ENCODE data around the gene TOMM40L. TPM values are rescaled to one million over a fixed set of nuclear protein-coding genes. Genes with fewer than 3 reads are reported as not detected.
A peak's percentile ranks its signal among the peaks of the same experiment; 100 is the strongest.

The TOMM40L gene
- total RNA-seq, 1 donor from 2014 or later, result 11.6 TPM

GRCh38 chr1:161228032-161228431 lies 2.2 kb downstream of the TOMM40L start:
- Histone ChIP-seq H3K9me3 (no peaks in the 10 kb centered on the region), H3K36me3 (peaks cover 22% of the 10 kb centered on the region), H3K27me3 (no peaks in the 10 kb centered on the region), H3K4me3 (no peak overlapping the region), H3K4me1 (peaks cover 21% of the 10 kb centered on the region), H3K27ac (peak overlapping the region; percentile 37)
- DNase-seq, result no peak
- TF ChIP-seq, protein P1, sequence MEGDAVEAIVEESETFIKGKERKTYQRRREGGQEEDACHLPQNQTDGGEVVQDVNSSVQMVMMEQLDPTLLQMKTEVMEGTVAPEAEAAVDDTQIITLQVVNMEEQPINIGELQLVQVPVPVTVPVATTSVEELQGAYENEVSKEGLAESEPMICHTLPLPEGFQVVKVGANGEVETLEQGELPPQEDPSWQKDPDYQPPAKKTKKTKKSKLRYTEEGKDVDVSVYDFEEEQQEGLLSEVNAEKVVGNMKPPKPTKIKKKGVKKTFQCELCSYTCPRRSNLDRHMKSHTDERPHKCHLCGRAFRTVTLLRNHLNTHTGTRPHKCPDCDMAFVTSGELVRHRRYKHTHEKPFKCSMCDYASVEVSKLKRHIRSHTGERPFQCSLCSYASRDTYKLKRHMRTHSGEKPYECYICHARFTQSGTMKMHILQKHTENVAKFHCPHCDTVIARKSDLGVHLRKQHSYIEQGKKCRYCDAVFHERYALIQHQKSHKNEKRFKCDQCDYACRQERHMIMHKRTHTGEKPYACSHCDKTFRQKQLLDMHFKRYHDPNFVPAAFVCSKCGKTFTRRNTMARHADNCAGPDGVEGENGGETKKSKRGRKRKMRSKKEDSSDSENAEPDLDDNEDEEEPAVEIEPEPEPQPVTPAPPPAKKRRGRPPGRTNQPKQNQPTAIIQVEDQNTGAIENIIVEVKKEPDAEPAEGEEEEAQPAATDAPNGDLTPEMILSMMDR (IDR thresholded peaks at IDR 0.05), result no peak
- intact Hi-C loops (cut with DNase I), result loop anchor here (10.0 kb wide), 1 partner anchor 157 kb away; no protein-coding TSS in a partner anchor
- no peak for ATAC-seq

DNA sequence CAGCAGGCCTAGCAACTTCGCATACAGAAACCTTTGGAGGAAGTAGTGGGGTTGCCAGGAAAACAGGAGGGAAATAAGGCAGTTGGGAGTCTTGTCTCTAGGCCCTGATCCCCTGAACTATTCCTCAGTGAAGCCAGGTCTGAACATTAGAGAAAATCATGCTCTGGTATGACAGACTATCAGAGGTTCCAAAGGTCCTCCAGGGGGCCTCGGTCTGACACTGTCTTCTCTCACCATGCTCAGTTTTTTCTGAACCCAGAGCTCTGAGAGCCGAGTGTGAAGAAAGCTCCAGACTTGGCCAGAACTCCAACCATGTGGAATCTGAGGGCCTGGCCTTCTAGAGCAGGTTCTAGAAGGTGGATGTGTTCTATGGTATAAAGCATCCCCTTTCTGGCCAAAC lies 4.0 kb downstream of the TOMM40L start:
- no peak for DNase-seq

DNA sequence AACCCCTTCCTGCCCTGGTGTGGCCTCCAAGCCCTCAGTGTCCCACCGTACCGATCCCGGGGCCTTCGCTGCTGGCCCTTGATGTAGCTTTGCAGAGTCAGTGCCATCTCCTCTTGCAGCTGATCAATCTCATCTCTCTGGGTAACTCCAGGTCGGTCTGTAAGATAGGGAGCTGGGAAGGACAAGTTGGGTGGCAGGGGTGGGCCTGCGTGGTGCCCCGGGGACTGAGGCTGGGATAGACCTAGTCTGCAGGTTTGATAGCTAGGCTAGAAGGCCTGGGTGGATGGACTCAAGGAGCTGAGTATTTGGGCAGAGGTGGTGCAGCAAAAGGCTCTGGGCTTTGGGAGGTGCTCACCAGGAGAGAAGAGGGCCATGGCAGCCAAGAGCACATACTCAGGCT lies 4.9 kb downstream of the TOMM40L start:
- Histone ChIP-seq H3K27me3 (no peaks in the 10 kb centered on the region), H3K9me3 (no peaks in the 10 kb centered on the region), H3K27ac (no peak overlapping the region), H3K36me3 (peaks cover 22% of the 10 kb centered on the region), H3K4me1 (peaks cover 14% of the 10 kb centered on the region), H3K4me3 (no peak overlapping the region)
- TF ChIP-seq, protein P1 (IDR thresholded peaks at IDR 0.05), result no peak
- no peak for DNase-seq
- intact Hi-C loops (cut with DNase I), result no loop called here
- no peak for ATAC-seq

More for the DNA sequence above, 4.0 kb downstream of the TOMM40L start:
- Histone ChIP-seq H3K4me3 (no peak overlapping the region), H3K9me3 (no peaks in the 10 kb centered on the region), H3K36me3 (peaks cover 22% of the 10 kb centered on the region), H3K27ac (no peak overlapping the region), H3K4me1 (peaks cover 20% of the 10 kb centered on the region), H3K27me3 (no peaks in the 10 kb centered on the region)
- TF ChIP-seq, protein P1 (IDR thresholded peaks at IDR 0.05), result no peak
- intact Hi-C loops (cut with DNase I), result loop anchor here (10.0 kb wide), 1 partner anchor 155 kb away; no protein-coding TSS in a partner anchor
- ATAC-seq, result no peak

DNA sequence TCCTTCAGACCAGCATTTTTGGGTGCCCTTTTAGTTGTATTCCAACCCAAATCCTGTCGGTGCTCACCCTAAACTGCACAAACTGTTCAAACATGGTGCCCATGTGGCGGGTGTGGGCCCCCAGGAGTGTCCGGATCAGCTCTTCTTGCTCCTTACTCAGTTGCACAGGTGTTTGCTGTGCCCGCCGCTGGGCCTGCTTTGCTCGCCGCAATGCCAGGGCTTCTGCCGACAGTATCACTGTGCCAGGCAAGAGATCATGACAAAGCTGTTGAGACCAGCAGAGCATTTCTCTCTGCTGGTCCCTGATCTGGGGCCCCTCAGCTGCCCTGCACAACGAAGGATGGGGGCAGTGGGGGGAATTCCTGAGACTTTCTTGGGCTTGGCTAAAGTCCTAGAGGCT lies 7.2 kb downstream of the TOMM40L start:
- H3K9me3 ChIP-seq, result no peaks in the 10 kb centered on the region
- no peak for ATAC-seq
- no peaks in the 10 kb centered on the region for H3K27me3 ChIP-seq
- DNase-seq, result no peak
- no peak overlapping the region for H3K4me3 ChIP-seq
- intact Hi-C loops (cut with DNase I), result no loop called here
- H3K36me3 ChIP-seq, result peaks cover 19% of the 10 kb centered on the region
- no peak overlapping the region for H3K27ac ChIP-seq
- H3K4me1 ChIP-seq, result no peaks in the 10 kb centered on the region
- TF ChIP-seq, protein P1 (IDR thresholded peaks at IDR 0.05), result no peak

DNA sequence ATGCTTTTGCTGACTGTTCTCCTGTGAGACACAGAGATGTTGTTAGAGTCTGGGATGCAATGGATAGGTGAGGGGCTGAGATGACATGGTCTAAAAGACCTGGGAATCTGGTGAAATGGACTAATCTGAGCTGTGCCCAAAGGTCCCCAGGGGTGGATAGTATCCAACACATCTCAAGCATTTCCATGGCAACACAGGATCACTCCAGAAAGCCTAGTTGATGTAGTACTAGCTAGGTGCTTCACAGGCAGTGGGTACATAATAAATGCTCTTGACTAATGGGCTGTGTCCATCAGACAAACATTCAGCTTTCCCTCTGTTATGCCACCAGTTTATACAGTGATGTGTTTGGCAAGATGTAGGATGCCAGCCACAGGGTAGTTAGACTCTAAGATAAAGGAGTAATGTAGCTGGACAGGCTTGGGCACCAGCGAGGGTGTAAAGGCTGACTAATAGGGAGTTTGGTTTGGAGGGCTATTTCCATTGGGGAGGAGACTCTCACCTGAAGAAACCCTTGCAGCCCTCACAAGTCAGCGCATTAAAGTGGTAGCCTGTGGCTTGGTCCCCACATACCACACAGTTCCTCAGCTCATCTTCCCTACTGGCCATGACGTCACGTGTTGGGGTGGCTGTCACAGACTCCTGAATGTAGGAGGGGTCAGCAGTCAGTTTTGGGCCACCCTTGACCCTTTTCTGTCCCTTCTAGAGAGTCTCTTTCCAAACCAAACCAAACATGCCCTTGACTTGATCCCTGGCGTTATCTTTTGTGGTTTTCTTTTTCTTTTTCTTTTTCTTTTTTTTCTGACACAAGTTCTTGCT lies 10.3 kb downstream of the TOMM40L start:
- intact Hi-C loops (cut with DNase I), result no loop called here
- H3K9me3 ChIP-seq, result no peaks in the 10 kb centered on the region
- TF ChIP-seq, protein P1 (IDR thresholded peaks at IDR 0.05), result no peak
- H3K36me3 ChIP-seq, result no peaks in the 10 kb centered on the region
- H3K27ac ChIP-seq, result no peak overlapping the region
- no peak overlapping the region for H3K4me3 ChIP-seq
- no peaks in the 10 kb centered on the region for H3K4me1 ChIP-seq
- ATAC-seq (no peak), DNase-seq (no peak)
- no peaks in the 10 kb centered on the region for H3K27me3 ChIP-seq

Data from upper lobe of right lung (tissue), 1 donor.